GM18519 (cell line): ENCODE data around the gene SLC25A25.
"Not testable (repeated sequence)": the region's sequence is repeated elsewhere in the genome, so short reads cannot be mapped to it uniquely, and the experiment has no call there.

Experiments used
- ATAC-seq: cut with Tn5 transposase; IDR thresholded peaks from one replicate; pipeline ENCODE4 v1.9.1; 2021; ENCODE audit warnings: mild to moderate bottlenecking, moderate library complexity; ENCODE audit not compliant: unreplicated experiment, low FRiP score

Gene SLC25A25

DNA sequence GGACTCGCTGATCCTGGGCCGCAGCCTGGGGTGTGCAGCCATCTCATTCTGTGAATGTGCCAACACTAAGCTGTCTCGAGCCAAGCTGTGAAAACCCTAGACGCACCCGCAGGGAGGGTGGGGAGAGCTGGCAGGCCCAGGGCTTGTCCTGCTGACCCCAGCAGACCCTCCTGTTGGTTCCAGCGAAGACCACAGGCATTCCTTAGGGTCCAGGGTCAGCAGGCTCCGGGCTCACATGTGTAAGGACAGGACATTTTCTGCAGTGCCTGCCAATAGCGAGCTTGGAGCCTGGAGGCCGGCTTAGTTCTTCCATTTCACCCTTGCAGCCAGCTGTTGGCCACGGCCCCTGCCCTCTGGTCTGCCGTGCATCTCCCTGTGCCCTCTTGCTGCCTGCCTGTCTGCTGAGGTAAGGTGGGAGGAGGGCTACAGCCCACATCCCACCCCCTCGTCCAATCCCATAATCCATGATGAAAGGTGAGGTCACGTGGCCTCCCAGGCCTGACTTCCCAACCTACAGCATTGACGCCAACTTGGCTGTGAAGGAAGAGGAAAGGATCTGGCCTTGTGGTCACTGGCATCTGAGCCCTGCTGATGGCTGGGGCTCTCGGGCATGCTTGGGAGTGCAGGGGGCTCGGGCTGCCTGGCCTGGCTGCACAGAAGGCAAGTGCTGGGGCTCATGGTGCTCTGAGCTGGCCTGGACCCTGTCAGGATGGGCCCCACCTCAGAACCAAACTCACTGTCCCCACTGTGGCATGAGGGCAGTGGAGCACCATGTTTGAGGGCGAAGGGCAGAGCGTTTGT, 39.6 kb downstream of the SLC25A25 start:
- ATAC-seq: no peak

GRCh38 chr9:128108269-128109049, 40.4 kb downstream of the SLC25A25 start:
- ATAC-seq: no peak

- ATAC-seq: no peak
Measured at GRCh38 chr9:128109050-128109709, 41.1 kb downstream of the SLC25A25 start.

- ATAC-seq: not testable (repeated sequence)
Measured at GRCh38 chr9:128111726-128112125, 43.7 kb downstream of the SLC25A25 start.

DNA sequence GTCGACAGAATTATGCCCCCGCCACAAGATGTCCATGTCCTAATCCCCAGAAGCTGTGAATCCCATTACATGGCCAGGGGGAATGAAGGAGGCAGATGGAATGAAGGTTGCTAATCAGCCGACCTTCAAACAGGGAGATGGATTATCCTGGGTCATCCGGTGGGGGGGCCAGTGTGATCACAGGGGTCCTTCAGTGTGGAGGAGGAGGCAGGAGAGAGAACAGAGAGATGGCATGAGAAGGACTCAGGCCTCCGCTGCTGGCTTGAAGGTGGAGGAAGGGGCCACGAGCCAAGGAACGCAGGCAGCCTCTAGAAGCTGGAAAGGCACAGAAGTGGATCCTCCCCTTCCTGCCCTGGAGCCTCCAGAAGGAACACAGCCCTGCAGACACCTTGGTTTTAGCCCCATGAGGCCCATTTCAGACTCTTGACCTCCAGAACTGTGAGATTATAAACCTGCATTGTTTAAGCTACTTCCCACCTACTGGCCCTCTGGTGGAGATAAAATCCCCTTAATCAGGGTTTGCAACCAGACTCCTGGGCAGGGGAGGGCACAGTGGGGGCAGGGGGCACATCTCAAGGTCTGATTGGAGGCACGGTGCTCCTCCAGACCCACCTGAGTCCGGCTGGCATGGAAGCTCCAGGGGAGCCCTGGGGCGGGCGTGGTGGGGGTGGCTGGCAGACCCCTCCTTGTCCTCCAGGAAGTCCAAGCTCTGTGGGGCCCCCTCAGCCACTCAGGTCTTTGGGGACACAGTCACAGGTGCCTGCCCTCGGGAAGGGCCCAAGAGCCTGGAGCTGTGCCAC, 45.7 kb downstream of the SLC25A25 start:
- no peak for ATAC-seq

GRCh38 chr9:128114326-128115186, 46.5 kb downstream of the SLC25A25 start:
- no peak for ATAC-seq

DNA sequence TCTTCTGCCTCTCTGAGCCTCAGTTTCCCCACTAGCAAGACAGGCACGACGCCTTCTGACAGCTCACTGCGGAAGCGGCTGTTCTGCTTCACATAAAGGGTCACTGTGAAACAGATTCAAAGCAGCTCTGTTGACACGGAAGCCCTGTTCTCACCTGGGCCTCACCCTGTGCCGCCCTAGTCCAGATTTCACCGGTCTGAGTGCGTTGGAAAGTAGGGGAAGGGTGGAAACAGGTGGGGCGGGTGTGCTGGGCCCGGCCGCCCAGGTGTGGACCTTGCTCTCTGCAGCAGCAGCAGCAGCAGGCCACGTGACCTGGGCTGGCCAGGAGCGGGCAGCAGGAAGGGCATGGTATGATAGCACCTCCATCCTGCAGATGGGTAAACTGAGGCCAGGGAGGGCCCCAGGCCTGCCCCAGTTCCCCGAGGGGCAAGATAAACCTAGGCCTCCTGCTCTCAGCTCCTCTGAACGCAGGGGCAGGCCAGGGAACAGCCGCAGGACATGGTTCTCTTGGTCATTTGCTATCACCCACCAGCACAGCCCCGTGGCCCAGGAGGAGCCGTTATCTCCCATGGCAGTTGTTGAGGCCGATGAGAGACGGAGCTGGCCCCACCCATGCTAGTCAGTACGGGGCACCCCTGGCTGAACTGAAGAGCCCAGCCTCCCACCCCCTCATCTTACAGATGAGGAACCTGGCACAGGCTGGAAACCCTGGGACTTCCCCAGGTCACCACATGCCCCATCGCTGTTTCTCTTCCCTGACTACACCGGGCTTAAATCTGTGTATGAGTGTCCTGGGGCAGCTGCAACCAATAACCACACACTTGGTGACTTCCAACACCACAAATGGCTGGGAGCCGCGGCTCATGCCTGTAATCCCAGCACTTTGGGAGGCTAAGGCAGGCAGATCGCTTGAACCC, 47.4 kb downstream of the SLC25A25 start:
- ATAC-seq: no peak

DNA sequence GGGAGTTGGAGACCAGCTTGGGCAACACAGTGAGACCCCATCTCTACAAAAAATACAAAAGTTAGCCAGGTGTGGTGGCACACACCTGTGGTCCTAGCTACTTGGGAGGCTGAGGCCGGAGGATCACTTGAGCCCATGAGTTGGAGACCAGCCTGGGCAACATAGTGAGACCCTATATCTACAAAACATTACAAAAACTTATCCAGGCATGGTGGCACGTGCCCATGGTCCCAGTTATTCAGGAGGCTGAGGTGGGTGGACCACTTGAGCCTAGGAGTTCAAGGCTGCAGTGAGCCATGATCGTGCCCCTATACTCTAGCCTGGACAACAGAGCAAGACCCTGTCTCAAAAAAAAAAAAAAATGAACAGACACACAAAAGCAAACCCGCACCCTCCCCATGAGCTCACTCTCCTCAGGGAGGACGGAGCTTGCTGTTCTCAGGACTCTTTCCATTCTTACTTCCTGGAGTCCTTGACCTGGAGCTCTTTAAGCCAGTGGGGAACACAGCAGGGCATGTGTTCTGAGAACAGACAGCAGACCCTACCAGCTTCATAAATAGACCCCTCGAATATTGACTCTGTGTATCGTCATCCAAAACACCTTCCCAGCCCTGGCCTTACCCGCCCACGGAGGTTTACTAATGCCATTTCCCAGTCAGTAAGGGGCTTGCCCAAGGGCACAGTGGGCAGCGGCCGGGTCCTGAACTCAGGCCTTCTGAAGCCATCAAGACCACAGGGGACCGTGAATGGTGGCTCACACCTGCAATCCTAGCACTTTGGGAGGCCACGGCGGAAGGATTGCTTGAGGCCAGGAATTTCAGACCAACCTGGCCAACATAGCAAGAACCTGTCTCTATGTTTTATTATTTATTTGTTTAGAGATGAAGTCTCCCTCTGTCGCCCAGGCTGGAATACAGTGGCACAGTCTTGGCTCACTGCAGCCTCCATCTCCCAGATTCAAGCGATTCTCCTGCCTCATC, 48.4 kb downstream of the SLC25A25 start:
- no peak for ATAC-seq

DNA sequence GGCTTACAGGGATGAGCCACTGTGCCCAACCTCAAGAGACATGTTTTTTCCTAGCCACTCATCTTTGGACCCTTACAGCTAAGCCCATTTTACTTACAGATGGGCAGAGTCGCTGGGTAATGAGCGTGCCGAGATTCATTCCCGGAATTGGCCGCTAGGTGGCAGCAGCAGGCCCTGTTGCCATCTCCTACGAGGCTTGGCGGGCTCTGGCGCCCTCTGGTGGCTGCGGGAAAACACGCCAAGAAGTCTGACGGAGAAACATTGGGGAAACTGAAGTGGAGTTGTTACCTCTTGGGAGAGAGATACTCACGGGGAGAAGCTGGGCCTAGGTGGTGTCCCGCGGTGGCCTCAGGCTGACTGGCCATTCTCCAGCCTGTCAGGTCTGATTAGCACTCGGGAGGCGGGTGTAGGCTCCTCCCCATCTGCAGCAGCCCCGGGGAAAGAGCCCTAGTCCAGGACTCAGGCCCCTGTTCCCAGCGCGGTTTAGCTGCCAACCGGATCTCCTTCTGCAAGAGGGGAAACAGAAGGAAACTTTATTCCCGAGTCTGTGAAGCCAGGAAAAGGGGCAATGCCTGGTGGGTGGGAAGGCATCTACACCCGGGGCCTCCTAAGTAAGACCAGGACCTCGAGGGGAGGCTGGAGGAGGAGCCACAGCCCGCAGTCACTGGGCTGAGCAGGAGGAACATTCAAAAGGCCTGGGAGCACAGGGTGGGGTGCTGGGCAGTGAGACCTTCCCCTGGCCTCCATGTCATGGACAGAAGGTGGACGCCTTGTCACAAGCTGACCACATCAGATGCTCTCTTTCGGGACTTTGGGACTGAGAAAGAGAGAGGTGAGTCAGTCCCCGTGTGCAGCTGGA, 49.8 kb downstream of the SLC25A25 start:
- ATAC-seq: no peak

- ATAC-seq: no peak
Measured at GRCh38 chr9:128118472-128118857, 50.4 kb downstream of the SLC25A25 start.

GRCh38 chr9:128118971-128119665, 51.1 kb downstream of the SLC25A25 start:
- no peak for ATAC-seq

DNA sequence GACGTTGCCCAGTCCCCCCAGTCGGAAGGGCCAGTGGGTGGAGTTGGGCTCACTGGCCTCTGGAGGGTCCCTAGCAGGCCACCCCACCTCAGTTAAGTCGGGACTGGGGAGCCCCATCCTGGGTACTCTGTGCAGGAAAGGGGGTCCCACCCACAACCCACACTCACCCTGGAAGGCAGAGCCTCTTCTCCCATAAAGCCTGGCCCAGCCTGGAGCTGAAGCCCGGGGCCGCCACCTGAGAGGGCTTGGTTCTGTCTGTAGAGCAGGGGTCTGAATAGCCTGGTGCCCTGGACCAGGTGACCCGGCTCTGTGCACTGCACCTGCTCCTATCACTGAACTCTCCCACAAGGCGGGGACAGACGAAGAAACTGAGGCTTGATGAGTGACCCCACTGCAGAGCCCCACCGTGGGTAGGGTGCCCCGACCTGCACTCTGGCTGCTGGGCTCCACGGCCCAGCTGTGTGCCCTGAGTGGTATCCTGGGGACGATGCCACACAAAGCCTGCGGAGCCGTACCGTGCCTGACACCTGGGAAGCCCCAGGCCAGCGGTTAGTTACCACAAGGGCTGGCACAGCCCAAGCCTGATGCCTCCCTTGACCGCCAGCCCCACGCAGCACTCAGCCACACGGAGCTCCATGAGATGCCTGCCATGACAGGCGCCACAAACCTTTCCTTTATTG, 52.2 kb downstream of the SLC25A25 start:
- no peak for ATAC-seq

GRCh38 chr9:128120741-128121465, 52.9 kb downstream of the SLC25A25 start:
- ATAC-seq: no peak

DNA sequence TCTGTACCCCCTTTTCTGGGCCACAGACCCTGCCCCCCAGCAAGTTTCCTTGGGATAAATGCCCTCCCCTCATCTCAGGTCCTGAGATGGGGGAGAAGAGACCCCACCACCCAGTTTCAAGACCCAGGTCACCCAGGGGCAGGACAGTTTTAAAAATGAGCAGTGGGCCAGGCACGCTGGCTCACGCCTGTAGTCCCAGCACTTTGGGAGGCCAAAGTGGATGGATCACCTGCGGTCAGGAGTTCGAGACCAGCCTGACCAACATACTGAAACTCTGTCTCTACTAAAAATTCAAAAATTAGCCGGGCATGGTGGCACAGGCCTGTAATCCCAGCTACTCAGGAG, 53.4 kb downstream of the SLC25A25 start:
- ATAC-seq: no peak
